ENCODE results near the gene SH3RF2.

GRCh38 chr5:145902421-145902820 is 34.0 kb upstream of the SH3RF2 start:
- TF ChIP-seq CTCF (IDR thresholded peaks at IDR 0.05; ENCODE audit: extremely low read depth in 1 of 2, insufficient read depth in 1 of 2, low read depth in 1 of 2, low read length in 2 of 2) (no peak), POLR2A (IDR thresholded peaks at IDR 0.05; ENCODE audit: low read depth, low read length) (no peak), EZH2 (IDR thresholded peaks at IDR 0.05; ENCODE audit: borderline replicate concordance, low read depth, low read length, severe bottlenecking) (no peak), POLR2AphosphoS5 (IDR thresholded peaks at IDR 0.05; ENCODE audit: insufficient read depth, low read depth, low read length) (no peak), JUN (IDR thresholded peaks at IDR 0.05; ENCODE audit: borderline replicate concordance, insufficient read depth, insufficient read length, low read depth) (no peak), MYC (IDR thresholded peaks at IDR 0.05; ENCODE audit: low read depth, low read length) (no peak), GATA2 (IDR thresholded peaks at IDR 0.05; ENCODE audit: insufficient read depth, insufficient read length, low read depth, low read length) (no peak), MAX (IDR thresholded peaks at IDR 0.05; ENCODE audit: insufficient read depth, insufficient read length) (no peak), FOS (IDR thresholded peaks at IDR 0.05; ENCODE audit: borderline replicate concordance, insufficient read depth, low read length) (no peak)
